Suprapubic skin (tissue), 4 donors: Measurements from ENCODE around the gene C4BPA.

ENCODE experiments used
- EP300 ChIP-seq: sonication (generic); formaldehyde crosslinking; IDR thresholded peaks from one replicate; pipeline ENCODE4 v1.6.1; 2017; ENCODE audit warnings: antibody characterized with exemption
- POLR2AphosphoS5 ChIP-seq, 3 donors: sonication (generic); formaldehyde crosslinking; IDR thresholded peaks; one replicate each; pipeline ENCODE4 v1.6.1; 2017; ENCODE audit warnings: antibody characterized with exemption in 3 of 3
- TF ChIP-seq, protein P1 (sequence below), 2 donors: fragments of 200-600 bp in 1 of 2; fragments of 450-650 bp in 1 of 2; sonication (generic) in 1 of 2; IDR thresholded peaks; one replicate each; pipeline ENCODE4 v1.5.1; 2016 to 2019; ENCODE audit warnings: antibody characterized with exemption in 2 of 2, mild to moderate bottlenecking in 1 of 2, moderate library complexity in 1 of 2

DNA sequence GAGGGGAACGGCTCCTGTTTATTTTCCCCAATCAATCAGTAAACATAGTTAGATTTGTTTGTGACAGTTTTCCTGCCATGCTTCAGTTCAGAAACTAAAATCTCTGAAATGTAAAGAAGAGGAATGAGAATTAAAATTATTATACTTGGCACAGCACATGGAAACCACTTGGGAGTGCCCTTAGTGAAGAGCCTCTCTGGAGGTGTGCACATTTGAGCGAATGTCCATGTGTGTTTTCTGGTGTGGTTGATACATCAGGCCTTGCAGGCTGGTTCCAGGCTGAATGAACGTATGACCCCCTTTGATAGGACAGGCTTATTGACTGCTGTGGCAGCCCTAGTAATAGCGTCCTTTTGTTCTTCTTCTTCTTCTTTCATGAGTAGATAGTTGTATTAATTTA, 27.1 kb downstream of the C4BPA start:
- TF ChIP-seq, protein P1, sequence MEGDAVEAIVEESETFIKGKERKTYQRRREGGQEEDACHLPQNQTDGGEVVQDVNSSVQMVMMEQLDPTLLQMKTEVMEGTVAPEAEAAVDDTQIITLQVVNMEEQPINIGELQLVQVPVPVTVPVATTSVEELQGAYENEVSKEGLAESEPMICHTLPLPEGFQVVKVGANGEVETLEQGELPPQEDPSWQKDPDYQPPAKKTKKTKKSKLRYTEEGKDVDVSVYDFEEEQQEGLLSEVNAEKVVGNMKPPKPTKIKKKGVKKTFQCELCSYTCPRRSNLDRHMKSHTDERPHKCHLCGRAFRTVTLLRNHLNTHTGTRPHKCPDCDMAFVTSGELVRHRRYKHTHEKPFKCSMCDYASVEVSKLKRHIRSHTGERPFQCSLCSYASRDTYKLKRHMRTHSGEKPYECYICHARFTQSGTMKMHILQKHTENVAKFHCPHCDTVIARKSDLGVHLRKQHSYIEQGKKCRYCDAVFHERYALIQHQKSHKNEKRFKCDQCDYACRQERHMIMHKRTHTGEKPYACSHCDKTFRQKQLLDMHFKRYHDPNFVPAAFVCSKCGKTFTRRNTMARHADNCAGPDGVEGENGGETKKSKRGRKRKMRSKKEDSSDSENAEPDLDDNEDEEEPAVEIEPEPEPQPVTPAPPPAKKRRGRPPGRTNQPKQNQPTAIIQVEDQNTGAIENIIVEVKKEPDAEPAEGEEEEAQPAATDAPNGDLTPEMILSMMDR (IDR thresholded peaks at IDR 0.05) = no peak
- no peak for TF ChIP-seq POLR2AphosphoS5 (IDR thresholded peaks at IDR 0.05)
- no peak for TF ChIP-seq EP300
